Measurements from ENCODE around the gene CDH4.

Gene CDH4

GRCh38 chr20:61251529-61252393 lies at the start of gene CDH4:
Gene CDH4 (plus strand): TSS chr20:61252261.
- DNase-seq = no peak

- no peak for DNase-seq
Observed at GRCh38 chr20:61203320-61203719, 48.7 kb upstream of the CDH4 start.

- DNase-seq = no peak
Observed at GRCh38 chr20:61204206-61204605, 47.9 kb upstream of the CDH4 start.

- DNase-seq = no peak
Observed at GRCh38 chr20:61205769-61206168, 46.3 kb upstream of the CDH4 start.

GRCh38 chr20:61210862-61211261 lies 41.2 kb upstream of the CDH4 start:
- no peak for DNase-seq

GRCh38 chr20:61217848-61218247 lies 34.2 kb upstream of the CDH4 start:
- DNase-seq = no peak

- no peak for DNase-seq
Observed at GRCh38 chr20:61219021-61219431, 33.0 kb upstream of the CDH4 start.

- DNase-seq = no peak
Observed at GRCh38 chr20:61220131-61220530, 31.9 kb upstream of the CDH4 start.

- DNase-seq = no peak
Observed at GRCh38 chr20:61220626-61221325, 31.3 kb upstream of the CDH4 start.

- no peak for DNase-seq
Observed at GRCh38 chr20:61222699-61223098, 29.4 kb upstream of the CDH4 start.

- no peak for DNase-seq
Observed at GRCh38 chr20:61223121-61223520, 28.9 kb upstream of the CDH4 start.

- no peak for DNase-seq
Observed at GRCh38 chr20:61230166-61230565, 21.9 kb upstream of the CDH4 start.

- no peak for DNase-seq
Observed at GRCh38 chr20:61233590-61233989, 18.5 kb upstream of the CDH4 start.

GRCh38 chr20:61234224-61234890 lies 17.7 kb upstream of the CDH4 start:
- no peak for DNase-seq

GRCh38 chr20:61236713-61237112 lies 15.3 kb upstream of the CDH4 start:
- no peak for DNase-seq

GRCh38 chr20:61238813-61239212 lies 13.2 kb upstream of the CDH4 start:
- DNase-seq = no peak

GRCh38 chr20:61240814-61241213 lies 11.2 kb upstream of the CDH4 start:
- no peak for DNase-seq

GRCh38 chr20:61244213-61244612 lies 7.8 kb upstream of the CDH4 start:
- DNase-seq = no peak

- DNase-seq = no peak
Observed at GRCh38 chr20:61246269-61246668, 5.8 kb upstream of the CDH4 start.

- no peak for DNase-seq
Observed at GRCh38 chr20:61249626-61250025, 2.4 kb upstream of the CDH4 start.

GRCh38 chr20:61252601-61253263 lies 671 bp downstream of the CDH4 start:
- no peak for DNase-seq

- no peak for DNase-seq
Observed at GRCh38 chr20:61253264-61253639, 1.2 kb downstream of the CDH4 start.
